RWPE2 (cell line): ENCODE results near the gene MVK.

Experiments
- ATAC-seq: fragments of 200-7000 bp; cut with Tn5 transposase; 3 replicates; pipeline ENCODE4 v1.9.1; 2021; ENCODE audit warnings: low read depth
- DNase-seq: peaks from one replicate; pipeline ENCODE4 v3.0.0-alpha.2; 2020; ENCODE audit warnings: low spot score
- H3K27ac ChIP-seq: fragments of 450-650 bp; 2 replicates; pipeline ENCODE4 v1.5.1; 2017; ENCODE audit warnings: mild to moderate bottlenecking; ENCODE audit not compliant: poor library complexity, severe bottlenecking
- H3K27me3 ChIP-seq: fragments of 250-450 bp; sonication (Bioruptor Pico); 2 replicates; pipeline ENCODE4 v1.5.1; 2021; ENCODE audit warnings: mild to moderate bottlenecking, moderate library complexity; ENCODE audit not compliant: insufficient read depth, poor library complexity, severe bottlenecking
- H3K36me3 ChIP-seq: fragments of 250-450 bp; sonication (Bioruptor Pico); 2 replicates; pipeline ENCODE4 v1.5.1; 2020; ENCODE audit warnings: low read depth, mild to moderate bottlenecking, moderate library complexity
- H3K4me1 ChIP-seq: fragments of 250-450 bp; sonication (Bioruptor Pico); 2 replicates; pipeline ENCODE4 v1.5.1; 2021; ENCODE audit warnings: mild to moderate bottlenecking, moderate library complexity; ENCODE audit not compliant: insufficient read depth, poor library complexity, severe bottlenecking
- H3K4me3 ChIP-seq: fragments of 250-450 bp; sonication (Bioruptor Pico); 2 replicates; pipeline ENCODE4 v1.5.1; 2021; ENCODE audit warnings: mild to moderate bottlenecking, moderate library complexity; ENCODE audit not compliant: severe bottlenecking
- H3K9me3 ChIP-seq: fragments of 250-450 bp; sonication (Bioruptor Pico); 2 replicates; pipeline ENCODE4 v1.5.1; 2021; ENCODE audit warnings: mild to moderate bottlenecking, moderate library complexity; ENCODE audit not compliant: severe bottlenecking
- TF ChIP-seq, protein P1 (sequence below): fragments of 450-650 bp; IDR thresholded peaks from one replicate; pipeline ENCODE4 v1.5.1; 2017; ENCODE audit warnings: mild to moderate bottlenecking, moderate library complexity; ENCODE audit not compliant: poor library complexity, severe bottlenecking

Gene MVK

GRCh38 chr12:109632342-109632741, 58.7 kb downstream of the MVK start:
- Histone ChIP-seq H3K27ac (no peak overlapping the region), H3K9me3 (no peaks in the 10 kb centered on the region), H3K36me3 (no peaks in the 10 kb centered on the region), H3K27me3 (no peaks in the 10 kb centered on the region), H3K4me3 (no peak overlapping the region), H3K4me1 (no peaks in the 10 kb centered on the region)
- TF ChIP-seq, protein P1, sequence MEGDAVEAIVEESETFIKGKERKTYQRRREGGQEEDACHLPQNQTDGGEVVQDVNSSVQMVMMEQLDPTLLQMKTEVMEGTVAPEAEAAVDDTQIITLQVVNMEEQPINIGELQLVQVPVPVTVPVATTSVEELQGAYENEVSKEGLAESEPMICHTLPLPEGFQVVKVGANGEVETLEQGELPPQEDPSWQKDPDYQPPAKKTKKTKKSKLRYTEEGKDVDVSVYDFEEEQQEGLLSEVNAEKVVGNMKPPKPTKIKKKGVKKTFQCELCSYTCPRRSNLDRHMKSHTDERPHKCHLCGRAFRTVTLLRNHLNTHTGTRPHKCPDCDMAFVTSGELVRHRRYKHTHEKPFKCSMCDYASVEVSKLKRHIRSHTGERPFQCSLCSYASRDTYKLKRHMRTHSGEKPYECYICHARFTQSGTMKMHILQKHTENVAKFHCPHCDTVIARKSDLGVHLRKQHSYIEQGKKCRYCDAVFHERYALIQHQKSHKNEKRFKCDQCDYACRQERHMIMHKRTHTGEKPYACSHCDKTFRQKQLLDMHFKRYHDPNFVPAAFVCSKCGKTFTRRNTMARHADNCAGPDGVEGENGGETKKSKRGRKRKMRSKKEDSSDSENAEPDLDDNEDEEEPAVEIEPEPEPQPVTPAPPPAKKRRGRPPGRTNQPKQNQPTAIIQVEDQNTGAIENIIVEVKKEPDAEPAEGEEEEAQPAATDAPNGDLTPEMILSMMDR: no peak
- no peak for ATAC-seq
- no peak for DNase-seq

GRCh38 chr12:109635717-109636116, 62.1 kb downstream of the MVK start:
- Histone ChIP-seq H3K27me3 (no peaks in the 10 kb centered on the region), H3K4me3 (no peak overlapping the region), H3K4me1 (no peaks in the 10 kb centered on the region), H3K9me3 (no peaks in the 10 kb centered on the region), H3K36me3 (no peaks in the 10 kb centered on the region), H3K27ac (no peak overlapping the region)
- TF ChIP-seq, protein P1: no peak
- no peak for ATAC-seq
- DNase-seq: no peak

DNA sequence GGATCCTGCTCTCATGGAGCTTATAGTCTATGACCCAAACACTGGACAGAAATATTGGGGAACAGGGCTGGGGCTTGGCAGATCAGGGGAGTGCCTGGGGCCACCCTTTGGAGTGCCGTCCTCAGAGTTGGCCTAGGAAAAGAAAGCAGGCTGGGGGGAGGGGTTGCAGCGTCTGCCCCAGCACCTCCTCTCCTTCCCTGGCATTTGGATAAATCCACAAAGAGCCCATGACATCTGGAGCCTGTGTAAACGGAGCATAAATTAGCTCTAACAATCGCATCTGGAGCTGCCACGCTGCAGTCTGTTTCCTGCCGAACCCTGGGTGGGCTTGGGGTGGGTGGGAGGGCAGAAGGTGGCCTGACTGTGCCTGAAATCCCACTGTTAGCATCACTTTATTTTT, 63.8 kb downstream of the MVK start:
- TF ChIP-seq, protein P1: no peak
- ATAC-seq (no peak), DNase-seq (no peak)
- Histone ChIP-seq H3K4me3 (no peak overlapping the region), H3K27me3 (no peaks in the 10 kb centered on the region), H3K27ac (no peak overlapping the region), H3K9me3 (no peaks in the 10 kb centered on the region), H3K4me1 (no peaks in the 10 kb centered on the region), H3K36me3 (no peaks in the 10 kb centered on the region)

- Histone ChIP-seq H3K4me3 (no peak overlapping the region), H3K36me3 (no peaks in the 10 kb centered on the region), H3K9me3 (no peaks in the 10 kb centered on the region), H3K4me1 (no peaks in the 10 kb centered on the region), H3K27me3 (no peaks in the 10 kb centered on the region), H3K27ac (no peak overlapping the region)
- TF ChIP-seq, protein P1: no peak
- DNase-seq (no peak), ATAC-seq (no peak)
Measured at GRCh38 chr12:109637996-109638395, 64.4 kb downstream of the MVK start.

GRCh38 chr12:109638735-109639134, 65.1 kb downstream of the MVK start:
- Histone ChIP-seq H3K9me3 (no peaks in the 10 kb centered on the region), H3K4me1 (no peaks in the 10 kb centered on the region), H3K27ac (no peak overlapping the region), H3K4me3 (no peak overlapping the region), H3K27me3 (no peaks in the 10 kb centered on the region), H3K36me3 (no peaks in the 10 kb centered on the region)
- ATAC-seq (no peak), DNase-seq (no peak)
- TF ChIP-seq, protein P1: no peak
